Nephron progenitor cell (in vitro differentiated cells): ENCODE data around the gene ANKMY2.
"Not testable (repeated sequence)": the region's sequence is repeated elsewhere in the genome, so short reads cannot be mapped to it uniquely, and the experiment has no call there.

ENCODE experiments used
- DNase-seq: peaks from one replicate; pipeline ENCODE4 v3.0.0; 2021
- H3K27ac Mint-ChIP-seq: 2 replicates; pipeline ENCODE4 v1.8.0; 2021; ENCODE audit warnings: mild to moderate bottlenecking, moderate library complexity, mixed read lengths
- H3K27me3 Mint-ChIP-seq: 2 replicates; pipeline ENCODE4 v1.8.0; 2021; ENCODE audit warnings: mild to moderate bottlenecking, low read depth, mixed read lengths; ENCODE audit not compliant: poor library complexity
- H3K36me3 Mint-ChIP-seq: 2 replicates; pipeline ENCODE4 v1.8.0; 2021; ENCODE audit warnings: low read depth, mixed read lengths
- H3K4me1 Mint-ChIP-seq: 2 replicates; pipeline ENCODE4 v1.8.0; 2021; ENCODE audit warnings: mixed read lengths
- H3K4me3 Mint-ChIP-seq: 2 replicates; pipeline ENCODE4 v1.8.0; 2021; ENCODE audit warnings: mild to moderate bottlenecking, moderate library complexity, mixed read lengths
- H3K9me3 Mint-ChIP-seq: 2 replicates; pipeline ENCODE4 v1.8.0; 2021; ENCODE audit warnings: mild to moderate bottlenecking, moderate library complexity, mixed read lengths
- CTCF ChIP-seq: fragments of 200-600 bp; sonication (generic); IDR thresholded peaks from 2 replicates; pipeline ENCODE4 v1.5.0; 2021; ENCODE audit warnings: antibody characterized with exemption

Gene ANKMY2

GRCh38 chr7:16599860-16600259 is 45.7 kb downstream of the ANKMY2 start:
- no peak overlapping the region for H3K4me3 Mint-ChIP-seq
- H3K36me3 Mint-ChIP-seq, result peaks cover 62% of the 10 kb centered on the region
- H3K27me3 Mint-ChIP-seq, result no peaks in the 10 kb centered on the region
- H3K27ac Mint-ChIP-seq, result no peak overlapping the region
- no peaks in the 10 kb centered on the region for H3K9me3 Mint-ChIP-seq
- H3K4me1 Mint-ChIP-seq, result peaks cover 22% of the 10 kb centered on the region
- TF ChIP-seq CTCF, result no peak
- no peak for DNase-seq

- Mint-ChIP-seq H3K27me3 (no peaks in the 10 kb centered on the region), H3K27ac (peak overlapping the region; percentile 88), H3K36me3 (peaks cover 44% of the 10 kb centered on the region), H3K9me3 (no peaks in the 10 kb centered on the region), H3K4me3 (no peak overlapping the region), H3K4me1 (peaks cover 22% of the 10 kb centered on the region)
- TF ChIP-seq CTCF, result no peak
- DNase-seq, result no peak
Observed at GRCh38 chr7:16598015-16598414, 47.5 kb downstream of the ANKMY2 start.

DNA sequence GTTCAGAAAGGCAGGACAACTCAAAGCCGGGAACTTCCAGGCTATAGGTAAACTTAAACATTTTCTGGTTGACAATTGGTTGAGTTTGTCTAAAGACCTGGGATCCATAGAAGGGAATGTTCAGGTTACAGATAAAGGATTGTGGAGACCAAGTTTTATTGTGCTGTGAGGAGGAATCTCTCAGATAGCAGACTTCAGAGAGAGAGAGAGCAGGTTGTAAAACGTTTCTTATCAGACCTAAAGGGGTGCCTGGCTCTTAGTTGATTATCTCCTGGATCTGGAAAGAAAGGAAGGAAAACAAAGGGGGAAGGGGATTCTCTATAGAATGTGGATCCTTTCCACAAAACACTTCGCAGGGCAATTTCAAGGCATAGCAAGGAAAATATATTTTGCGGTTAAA is 50.0 kb downstream of the ANKMY2 start:
- peaks cover 23% of the 10 kb centered on the region for H3K36me3 Mint-ChIP-seq
- not testable (repeated sequence) for H3K27me3 Mint-ChIP-seq, H3K4me3 Mint-ChIP-seq, H3K9me3 Mint-ChIP-seq, DNase-seq
- H3K4me1 Mint-ChIP-seq, result peaks cover 22% of the 10 kb centered on the region
- peak overlapping the region; percentile 85 for H3K27ac Mint-ChIP-seq

- no peak for DNase-seq
- Mint-ChIP-seq H3K36me3 (peaks cover 17% of the 10 kb centered on the region), H3K27me3 (no peaks in the 10 kb centered on the region), H3K9me3 (no peaks in the 10 kb centered on the region), H3K27ac (no peak overlapping the region), H3K4me3 (no peak overlapping the region), H3K4me1 (peaks cover 22% of the 10 kb centered on the region)
- no peak for TF ChIP-seq CTCF
Observed at GRCh38 chr7:16594676-16595075, 50.9 kb downstream of the ANKMY2 start.

DNA sequence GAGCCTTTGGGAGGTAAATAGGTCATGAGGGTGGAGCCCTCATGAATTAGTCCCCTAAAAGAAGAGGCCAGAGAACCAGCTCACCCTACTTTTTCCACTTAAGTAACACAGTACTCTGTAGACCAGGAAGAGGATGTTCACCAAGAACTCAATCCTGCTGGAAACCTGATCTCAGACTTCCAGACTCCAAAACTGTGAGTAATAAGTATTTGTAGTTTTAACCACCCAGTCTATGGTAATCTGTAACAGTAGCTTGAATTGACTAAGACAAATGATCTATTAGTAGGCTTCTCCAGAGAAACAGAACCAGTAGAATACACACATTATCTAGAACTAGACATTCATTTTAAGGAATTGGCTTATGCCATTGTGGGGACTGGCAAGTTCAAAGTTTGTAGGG is 51.5 kb downstream of the ANKMY2 start:
- Mint-ChIP-seq H3K4me3 (no peak overlapping the region), H3K27me3 (no peaks in the 10 kb centered on the region), H3K4me1 (peaks cover 22% of the 10 kb centered on the region), H3K27ac (no peak overlapping the region), H3K36me3 (peaks cover 12% of the 10 kb centered on the region), H3K9me3 (no peaks in the 10 kb centered on the region)
- DNase-seq, result no peak
- no peak for TF ChIP-seq CTCF

DNA sequence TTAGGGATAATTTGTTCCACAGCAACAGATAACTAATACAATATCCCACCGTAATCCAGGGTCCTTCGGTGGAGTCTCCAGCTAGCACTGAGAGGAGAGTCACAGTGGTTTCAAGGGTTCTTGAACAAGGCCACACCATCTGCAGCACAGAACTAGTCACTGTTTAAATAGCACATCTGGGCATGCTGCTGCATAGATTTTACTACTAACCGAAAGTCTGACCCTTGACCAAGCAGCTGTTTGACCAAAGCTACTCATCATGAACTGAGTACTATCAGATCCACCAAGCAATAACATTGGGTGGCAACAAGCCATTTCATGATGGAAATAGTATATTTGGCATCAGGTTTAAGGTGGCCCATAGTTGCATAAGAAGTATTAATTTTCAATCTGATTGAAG is 53.2 kb downstream of the ANKMY2 start:
- peaks cover 18% of the 10 kb centered on the region for H3K4me1 Mint-ChIP-seq
- DNase-seq, result no peak
- H3K27me3 Mint-ChIP-seq, result no peaks in the 10 kb centered on the region
- H3K4me3 Mint-ChIP-seq, result no peak overlapping the region
- TF ChIP-seq CTCF, result no peak
- H3K9me3 Mint-ChIP-seq, result no peaks in the 10 kb centered on the region
- H3K36me3 Mint-ChIP-seq, result peaks cover 3% of the 10 kb centered on the region
- no peak overlapping the region for H3K27ac Mint-ChIP-seq

- peaks cover 7% of the 10 kb centered on the region for H3K4me1 Mint-ChIP-seq
- peaks cover 9% of the 10 kb centered on the region for H3K36me3 Mint-ChIP-seq
- H3K27ac Mint-ChIP-seq, result no peak overlapping the region
- no peak for TF ChIP-seq CTCF
- no peaks in the 10 kb centered on the region for H3K27me3 Mint-ChIP-seq
- H3K9me3 Mint-ChIP-seq, result peaks cover 5% of the 10 kb centered on the region
- DNase-seq, result no peak
- no peak overlapping the region for H3K4me3 Mint-ChIP-seq
Observed at GRCh38 chr7:16590424-16590823, 55.1 kb downstream of the ANKMY2 start.
